NB4 (cell line): ENCODE measurements around the gene PCGF3.
"Not testable (repeated sequence)": the region's sequence is repeated elsewhere in the genome, so short reads cannot be mapped to it uniquely, and the experiment has no call there.

ENCODE experiments used
- DNase-seq: peaks from one replicate; pipeline ENCODE4 v3.0.0; 2010; ENCODE audit warnings: low read depth
- H3K4me3 ChIP-seq: one replicate; pipeline ENCODE4 v1.5.1; 2011; ENCODE audit warnings: mild to moderate bottlenecking, low read depth, low read length, moderate library complexity
- CTCF ChIP-seq: IDR thresholded peaks from one replicate; pipeline ENCODE4 v1.5.1; 2012; ENCODE audit warnings: low read depth, low read length
- MYC ChIP-seq: IDR thresholded peaks from 2 replicates; pipeline ENCODE4 v1.6.1; 2011; ENCODE audit warnings: low read depth, low read length
- POLR2A ChIP-seq: IDR thresholded peaks from 2 replicates; pipeline ENCODE4 v1.6.1; 2011; ENCODE audit warnings: mild to moderate bottlenecking; ENCODE audit not compliant: insufficient read length; ENCODE audit errors: extremely low read depth
- TF ChIP-seq, protein P1 (sequence below): IDR thresholded peaks from 2 replicates; pipeline ENCODE4 v1.6.1; 2011; ENCODE audit warnings: low read depth, low read length

The PCGF3 gene

GRCh38 chr4:733631-733980 lies 28.0 kb downstream of the PCGF3 start:
- DNase-seq, result no peak
- no peak overlapping the region for H3K4me3 ChIP-seq
- TF ChIP-seq, protein P1, sequence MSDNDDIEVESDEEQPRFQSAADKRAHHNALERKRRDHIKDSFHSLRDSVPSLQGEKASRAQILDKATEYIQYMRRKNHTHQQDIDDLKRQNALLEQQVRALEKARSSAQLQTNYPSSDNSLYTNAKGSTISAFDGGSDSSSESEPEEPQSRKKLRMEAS, result no peak
- TF ChIP-seq MYC (no peak), CTCF (no peak), POLR2A (no peak)

- H3K4me3 ChIP-seq, result no peak overlapping the region
- no peak for DNase-seq
- TF ChIP-seq CTCF, result no peak
- TF ChIP-seq, protein P1, result no peak
These were observed 28.4 kb downstream of the PCGF3 start for GRCh38 chr4:734075-734474.

- H3K4me3 ChIP-seq, result no peak overlapping the region
- TF ChIP-seq, protein P1, result no peak
- TF ChIP-seq POLR2A (no peak), CTCF (no peak), MYC (no peak)
- no peak for DNase-seq
These were observed 29.3 kb downstream of the PCGF3 start for GRCh38 chr4:734951-735350.

GRCh38 chr4:735583-735982 lies 30.0 kb downstream of the PCGF3 start:
- no peak overlapping the region for H3K4me3 ChIP-seq
- TF ChIP-seq, protein P1, result no peak
- TF ChIP-seq POLR2A (no peak), MYC (no peak), CTCF (no peak)
- DNase-seq, result no peak

- DNase-seq, H3K4me3 ChIP-seq: not testable (repeated sequence)
These were observed 30.9 kb downstream of the PCGF3 start for GRCh38 chr4:736561-736960.

- H3K4me3 ChIP-seq, result no peak overlapping the region
- DNase-seq, result no peak
- no peak for TF ChIP-seq CTCF
- TF ChIP-seq, protein P1, result no peak
- no peak for TF ChIP-seq MYC
- TF ChIP-seq POLR2A, result no peak
These were observed 33.2 kb downstream of the PCGF3 start for GRCh38 chr4:738781-739280.
